AG08396 (cell line): ENCODE measurements around the gene SORBS1.

ENCODE experiments used
- DNase-seq: peaks from one replicate; pipeline ENCODE4 v3.0.0; 2012; ENCODE audit warnings: low spot score, mixed read lengths

SORBS1 gene

DNA sequence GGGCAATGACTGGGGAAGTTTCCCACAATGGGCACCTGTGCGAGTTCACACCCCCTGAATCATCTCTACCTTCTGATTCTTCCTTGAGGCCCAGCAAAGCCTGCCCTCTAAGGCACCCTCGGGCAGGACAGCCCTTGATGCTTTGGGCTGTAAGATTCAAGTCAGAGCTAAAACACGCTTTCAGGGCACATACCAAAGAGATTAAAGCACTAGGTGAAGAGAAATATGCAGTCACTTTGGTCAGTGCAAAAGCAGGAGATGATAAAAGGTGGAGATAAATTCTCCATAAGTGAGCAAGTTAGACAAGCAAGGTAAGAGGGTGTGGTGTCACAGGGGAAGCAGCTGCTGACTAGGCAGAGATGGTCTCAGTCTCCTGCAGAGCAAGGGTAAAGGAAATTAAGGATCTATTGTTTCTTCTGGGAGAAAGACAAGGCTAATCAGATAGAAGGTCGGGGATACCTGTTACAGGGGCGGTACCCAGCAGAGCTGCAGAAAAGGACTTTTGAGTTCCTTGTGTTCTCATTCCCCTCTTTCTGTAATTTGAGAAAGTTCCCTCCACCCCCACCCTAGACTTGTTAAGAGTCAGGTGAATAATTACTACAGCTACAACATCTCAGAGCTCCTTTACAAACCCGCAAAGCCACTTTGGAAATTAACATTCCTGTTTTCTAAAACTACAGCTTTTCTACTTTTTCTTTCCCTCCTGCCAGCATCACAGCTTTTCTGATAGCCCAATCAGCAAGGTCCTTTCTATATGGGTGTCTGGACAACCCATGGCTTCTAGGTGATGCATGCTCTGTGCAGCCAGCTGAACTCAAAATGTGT, 296.7 kb downstream of the SORBS1 start:
- no peak for DNase-seq

DNA sequence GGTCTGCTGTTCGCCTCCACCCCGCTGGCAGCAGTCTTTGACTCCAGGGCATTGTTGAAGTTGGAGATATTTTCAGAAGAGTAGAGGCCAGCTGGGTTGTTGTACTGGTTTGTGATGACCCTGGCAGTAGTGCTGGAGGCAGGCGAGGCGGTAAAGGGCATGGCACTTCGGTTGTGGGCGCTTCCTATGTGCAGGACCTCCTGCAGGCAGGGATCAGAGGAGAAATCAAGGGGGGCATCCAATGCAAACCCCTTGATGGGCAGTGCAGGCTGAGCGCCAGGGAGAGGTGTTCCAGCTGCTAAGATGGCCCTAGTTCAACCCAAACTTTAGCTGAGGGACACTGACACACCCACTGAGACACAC, 297.3 kb downstream of the SORBS1 start:
- no peak for DNase-seq

DNA sequence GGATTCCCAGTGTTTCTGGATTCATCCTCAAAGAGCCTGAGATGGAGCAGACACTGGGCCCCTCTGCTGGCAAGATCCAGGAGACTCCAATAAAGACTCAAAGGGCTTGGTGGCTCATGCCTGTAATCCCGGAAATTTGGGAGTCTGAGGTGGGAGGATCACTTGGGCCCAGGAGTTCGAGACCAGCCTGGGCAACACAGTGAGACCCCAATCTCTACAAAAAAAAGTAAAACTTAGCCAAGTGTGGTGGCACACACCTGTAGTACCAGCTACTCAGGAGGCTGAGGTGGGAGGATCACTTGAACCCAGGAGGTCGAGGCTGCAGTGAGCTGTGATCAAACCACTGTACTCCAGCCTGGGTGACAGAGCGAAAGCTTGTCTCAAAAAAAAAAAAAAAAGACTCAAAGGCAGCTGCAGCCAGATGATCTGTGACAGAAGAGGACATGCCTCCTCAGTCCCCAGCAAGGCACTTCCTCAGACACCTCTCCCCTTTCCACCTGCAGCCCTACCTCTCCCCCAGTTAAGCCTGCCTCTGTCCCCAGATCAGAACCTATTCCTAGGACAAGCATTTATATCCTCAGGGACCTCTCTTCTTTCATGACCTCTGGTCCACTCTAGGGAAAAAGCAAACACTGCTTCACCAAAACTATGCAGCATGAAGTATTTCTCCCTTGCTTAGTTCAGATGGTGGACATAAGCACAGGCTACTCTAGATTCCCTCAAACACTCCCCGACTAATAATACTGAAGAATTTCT, 298.2 kb downstream of the SORBS1 start:
- DNase-seq = no peak

DNA sequence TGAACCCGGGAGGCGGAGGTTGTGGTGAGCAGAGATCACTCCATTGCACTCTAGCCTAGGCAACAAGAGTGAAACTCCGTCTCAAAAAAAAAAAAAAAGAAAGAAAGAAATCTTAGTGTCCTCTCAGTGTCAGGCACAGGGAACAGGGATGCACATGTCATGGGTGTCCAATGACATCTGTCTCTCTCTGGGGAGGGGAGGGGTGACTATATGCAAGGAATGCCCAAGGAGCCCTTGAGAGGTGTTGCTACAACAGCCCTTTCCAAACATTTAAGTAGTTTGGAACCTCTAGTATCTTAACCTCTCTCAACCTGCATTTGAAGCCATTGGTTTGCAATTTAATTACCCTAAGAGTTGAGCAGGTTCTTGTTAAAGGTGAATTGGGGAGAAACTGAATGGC, 299.2 kb downstream of the SORBS1 start:
- DNase-seq = no peak
